ENCODE measurements around the gene PSMB7.

Gene PSMB7

GRCh38 chr9:124376329-124376728 is 38.9 kb downstream of the PSMB7 start:
- WGBS (ENCODE audit: extremely low coverage, insufficient coverage, insufficient read length) = no CpG with 5 or more reads among the region's 1 CpG
- Histone ChIP-seq H3K4me2 (ENCODE audit: low read length) (no peak overlapping the region), H2BK12ac (ENCODE audit: low read length) (no peak overlapping the region), H2BK5ac (ENCODE audit: low read depth, low read length, poor library complexity) (no peak overlapping the region), H3K79me1 (ENCODE audit: low read length) (no peaks in the 10 kb centered on the region), H3K27ac (ENCODE audit: low read depth, low read length) (no peak overlapping the region), H3K9ac (ENCODE audit: low read length) (no peak overlapping the region), H4K91ac (ENCODE audit: low read depth, low read length) (no peak overlapping the region), H4K12ac (ENCODE audit: low read depth, low read length) (no peak overlapping the region), H3K36me3 (ENCODE audit: control insufficient read depth in 1 of 2, insufficient read depth in 2 of 2, low read length in 2 of 2) (peaks cover 8 to 18% of the 10 kb centered on the region in 2 experiments), H3K4me3 (ENCODE audit: low read depth, low read length) (no peak overlapping the region), H3K14ac (ENCODE audit: low read length) (no peak overlapping the region), H3K4ac (ENCODE audit: low read depth, low read length) (no peak overlapping the region), H3K23ac (ENCODE audit: low read length) (no peak overlapping the region), H2AK5ac (ENCODE audit: low read length) (no peak overlapping the region), H3K4me1 (ENCODE audit: control insufficient read depth in 1 of 2, insufficient read depth in 2 of 2, low read length in 2 of 2) (no peaks in the 10 kb centered on the region), H2AFZ (ENCODE audit: insufficient read depth, low read length, poor library complexity) (no peak overlapping the region), H4K8ac (ENCODE audit: low read depth, low read length) (no peak overlapping the region), H3K9me3 (ENCODE audit: insufficient read depth, low read depth, low read length) (no peaks in the 10 kb centered on the region), H3K18ac (ENCODE audit: low read length) (no peak overlapping the region), H3K79me2 (ENCODE audit: control insufficient read depth, insufficient read depth, low read length, poor library complexity) (no peaks in the 10 kb centered on the region), H2BK120ac (ENCODE audit: insufficient read depth, low read length, poor library complexity) (no peak overlapping the region), H3K27me3 (ENCODE audit: insufficient read depth, low read length) (no peaks in the 10 kb centered on the region)
- DNase-seq = no peak

GRCh38 chr9:124375726-124376125 is 39.5 kb downstream of the PSMB7 start:
- Histone ChIP-seq H3K14ac (ENCODE audit: low read length) (no peak overlapping the region), H4K91ac (ENCODE audit: low read depth, low read length) (no peak overlapping the region), H3K27ac (ENCODE audit: low read depth, low read length) (no peak overlapping the region), H3K9me3 (ENCODE audit: insufficient read depth, low read depth, low read length) (no peaks in the 10 kb centered on the region), H3K79me2 (ENCODE audit: control insufficient read depth, insufficient read depth, low read length, poor library complexity) (no peaks in the 10 kb centered on the region), H2AFZ (ENCODE audit: insufficient read depth, low read length, poor library complexity) (no peak overlapping the region), H2AK5ac (ENCODE audit: low read length) (no peak overlapping the region), H3K79me1 (ENCODE audit: low read length) (no peaks in the 10 kb centered on the region), H2BK12ac (ENCODE audit: low read length) (no peak overlapping the region), H3K9ac (ENCODE audit: low read length) (no peak overlapping the region), H2BK120ac (ENCODE audit: insufficient read depth, low read length, poor library complexity) (no peak overlapping the region), H3K18ac (ENCODE audit: low read length) (no peak overlapping the region), H3K4me2 (ENCODE audit: low read length) (no peak overlapping the region), H3K4ac (ENCODE audit: low read depth, low read length) (no peak overlapping the region), H2BK5ac (ENCODE audit: low read depth, low read length, poor library complexity) (no peak overlapping the region), H4K8ac (ENCODE audit: low read depth, low read length) (no peak overlapping the region), H3K4me1 (ENCODE audit: control insufficient read depth in 1 of 2, insufficient read depth in 2 of 2, low read length in 2 of 2) (no peaks in the 10 kb centered on the region), H4K12ac (ENCODE audit: low read depth, low read length) (no peak overlapping the region), H3K36me3 (ENCODE audit: control insufficient read depth in 1 of 2, insufficient read depth in 2 of 2, low read length in 2 of 2) (peaks cover 8 to 18% of the 10 kb centered on the region in 2 experiments), H3K23ac (ENCODE audit: low read length) (no peak overlapping the region), H3K27me3 (ENCODE audit: insufficient read depth, low read length) (no peaks in the 10 kb centered on the region), H3K4me3 (ENCODE audit: low read depth, low read length) (no peak overlapping the region)
- WGBS (ENCODE audit: extremely low coverage, insufficient coverage, insufficient read length) = no CpG with 5 or more reads among the region's 9 CpGs
- DNase-seq = no peak

- no peak overlapping the region for H3K18ac ChIP-seq (ENCODE audit: low read length)
- H2AFZ ChIP-seq (ENCODE audit: insufficient read depth, low read length, poor library complexity) = no peak overlapping the region
- H3K27me3 ChIP-seq (ENCODE audit: insufficient read depth, low read length) = no peaks in the 10 kb centered on the region
- no peak overlapping the region for H3K14ac ChIP-seq (ENCODE audit: low read length)
- no peak for DNase-seq
- no peak overlapping the region for H3K9ac ChIP-seq (ENCODE audit: low read length)
- H3K36me3 ChIP-seq (ENCODE audit: control insufficient read depth in 1 of 2, insufficient read depth in 2 of 2, low read length in 2 of 2) = peaks cover 3 to 7% of the 10 kb centered on the region in 2 experiments
- no peak overlapping the region for H3K23ac ChIP-seq (ENCODE audit: low read length)
- H2BK120ac ChIP-seq (ENCODE audit: insufficient read depth, low read length, poor library complexity) = no peak overlapping the region
- H4K12ac ChIP-seq (ENCODE audit: low read depth, low read length) = no peak overlapping the region
- H4K8ac ChIP-seq (ENCODE audit: low read depth, low read length) = no peak overlapping the region
- no peak overlapping the region for H3K27ac ChIP-seq (ENCODE audit: low read depth, low read length)
- H3K4me3 ChIP-seq (ENCODE audit: low read depth, low read length) = no peak overlapping the region
- no peaks in the 10 kb centered on the region for H3K9me3 ChIP-seq (ENCODE audit: insufficient read depth, low read depth, low read length)
- H3K4me1 ChIP-seq (ENCODE audit: control insufficient read depth in 1 of 2, insufficient read depth in 2 of 2, low read length in 2 of 2) = peaks cover 3 to 7% of the 10 kb centered on the region in 2 experiments
- no peak overlapping the region for H3K4me2 ChIP-seq (ENCODE audit: low read length)
- no peak overlapping the region for H2AK5ac ChIP-seq (ENCODE audit: low read length)
- H4K91ac ChIP-seq (ENCODE audit: low read depth, low read length) = no peak overlapping the region
- no peaks in the 10 kb centered on the region for H3K79me1 ChIP-seq (ENCODE audit: low read length)
- no peak overlapping the region for H2BK12ac ChIP-seq (ENCODE audit: low read length)
- no peak overlapping the region for H2BK5ac ChIP-seq (ENCODE audit: low read depth, low read length, poor library complexity)
- no peak overlapping the region for H3K4ac ChIP-seq (ENCODE audit: low read depth, low read length)
- H3K79me2 ChIP-seq (ENCODE audit: control insufficient read depth, insufficient read depth, low read length, poor library complexity) = no peaks in the 10 kb centered on the region
- WGBS (ENCODE audit: extremely low coverage, insufficient coverage, insufficient read length) = no CpG with 5 or more reads among the region's 1 CpG
Measured at GRCh38 chr9:124373851-124374250, 41.4 kb downstream of the PSMB7 start.

- Histone ChIP-seq H3K9me3 (ENCODE audit: insufficient read depth, low read depth, low read length) (no peaks in the 10 kb centered on the region), H2BK12ac (ENCODE audit: low read length) (no peak overlapping the region), H3K4me2 (ENCODE audit: low read length) (no peak overlapping the region), H3K36me3 (ENCODE audit: control insufficient read depth in 1 of 2, insufficient read depth in 2 of 2, low read length in 2 of 2) (peaks cover 3 to 7% of the 10 kb centered on the region in 2 experiments), H3K18ac (ENCODE audit: low read length) (no peak overlapping the region), H3K23ac (ENCODE audit: low read length) (no peak overlapping the region), H2AFZ (ENCODE audit: insufficient read depth, low read length, poor library complexity) (no peak overlapping the region), H2AK5ac (ENCODE audit: low read length) (no peak overlapping the region), H4K8ac (ENCODE audit: low read depth, low read length) (no peak overlapping the region), H3K4ac (ENCODE audit: low read depth, low read length) (no peak overlapping the region), H2BK120ac (ENCODE audit: insufficient read depth, low read length, poor library complexity) (no peak overlapping the region), H4K91ac (ENCODE audit: low read depth, low read length) (no peak overlapping the region), H3K27ac (ENCODE audit: low read depth, low read length) (no peak overlapping the region), H2BK5ac (ENCODE audit: low read depth, low read length, poor library complexity) (no peak overlapping the region), H3K14ac (ENCODE audit: low read length) (no peak overlapping the region), H3K4me3 (ENCODE audit: low read depth, low read length) (no peak overlapping the region), H3K27me3 (ENCODE audit: insufficient read depth, low read length) (no peaks in the 10 kb centered on the region), H3K9ac (ENCODE audit: low read length) (no peak overlapping the region), H3K79me2 (ENCODE audit: control insufficient read depth, insufficient read depth, low read length, poor library complexity) (no peaks in the 10 kb centered on the region), H3K4me1 (ENCODE audit: control insufficient read depth in 1 of 2, insufficient read depth in 2 of 2, low read length in 2 of 2) (peaks cover 3 to 7% of the 10 kb centered on the region in 2 experiments), H3K79me1 (ENCODE audit: low read length) (no peaks in the 10 kb centered on the region), H4K12ac (ENCODE audit: low read depth, low read length) (no peak overlapping the region)
- no peak for DNase-seq
- no CpG with 5 or more reads among the region's 4 CpGs for WGBS (ENCODE audit: extremely low coverage, insufficient coverage, insufficient read length)
Measured at GRCh38 chr9:124373386-124373785, 41.9 kb downstream of the PSMB7 start.
